Ovary (tissue), 3 donors: Measurements from ENCODE around the gene DMRTC2.

ENCODE experiments used
- CTCF ChIP-seq, 3 donors: fragments of 450-650 bp in 2 of 3; fragments of 200-600 bp in 1 of 3; IDR thresholded peaks; one replicate each; pipeline versions ENCODE4 v1.5.1 to v1.8.0; 2016 to 2022; ENCODE audit warnings: antibody characterized with exemption in 3 of 3, mild to moderate bottlenecking in 1 of 3
- EP300 ChIP-seq: sonication (generic); formaldehyde crosslinking; IDR thresholded peaks from one replicate; pipeline ENCODE4 v1.6.1; 2017; ENCODE audit warnings: antibody characterized with exemption
- POLR2A ChIP-seq: fragments of 450-650 bp; IDR thresholded peaks from one replicate; pipeline ENCODE4 v1.6.1; 2017; ENCODE audit warnings: antibody characterized with exemption, mild to moderate bottlenecking, moderate library complexity
- donor health status: DM: no; HTN: no; CAD: no.

- TF ChIP-seq CTCF (IDR thresholded peaks at IDR 0.05), result no peak
- TF ChIP-seq POLR2A, result no peak
- TF ChIP-seq EP300, result no peak
Observed at GRCh38 chr19:41879670-41880328, 35.0 kb downstream of the DMRTC2 start.
